Measurements from ENCODE around the gene DOCK8.

DOCK8 gene

DNA sequence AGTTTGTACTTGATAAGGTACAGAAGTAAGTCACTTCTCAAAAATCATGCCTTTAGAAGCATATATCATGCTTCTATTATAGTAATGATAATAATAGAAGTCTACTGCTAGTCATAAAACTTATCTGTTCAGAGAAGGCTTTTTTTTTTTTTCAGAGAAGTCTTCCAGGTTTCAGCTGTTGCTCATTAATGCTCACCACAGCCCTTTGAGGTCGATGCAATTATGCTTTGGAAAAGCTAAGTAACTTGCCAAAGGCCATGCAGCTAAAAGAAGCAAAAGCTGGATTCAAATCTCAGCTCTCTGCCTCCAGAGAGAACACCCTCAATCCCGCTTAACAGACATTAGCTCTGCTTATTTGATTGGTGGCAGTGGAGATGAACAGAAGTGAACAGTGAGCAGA lies 150.8 kb downstream of the DOCK8 start:
- H3K4me3 Mint-ChIP-seq = no peak overlapping the region
- DNase-seq = no peak
- no peaks in the 10 kb centered on the region for H3K4me1 Mint-ChIP-seq
- no peaks in the 10 kb centered on the region for H3K9me3 Mint-ChIP-seq
- H3K36me3 Mint-ChIP-seq = peaks cover 86% of the 10 kb centered on the region
- H3K27ac Mint-ChIP-seq = no peak overlapping the region
- no peaks in the 10 kb centered on the region for H3K27me3 Mint-ChIP-seq
- CTCF ChIA-PET = no interaction called here

DNA sequence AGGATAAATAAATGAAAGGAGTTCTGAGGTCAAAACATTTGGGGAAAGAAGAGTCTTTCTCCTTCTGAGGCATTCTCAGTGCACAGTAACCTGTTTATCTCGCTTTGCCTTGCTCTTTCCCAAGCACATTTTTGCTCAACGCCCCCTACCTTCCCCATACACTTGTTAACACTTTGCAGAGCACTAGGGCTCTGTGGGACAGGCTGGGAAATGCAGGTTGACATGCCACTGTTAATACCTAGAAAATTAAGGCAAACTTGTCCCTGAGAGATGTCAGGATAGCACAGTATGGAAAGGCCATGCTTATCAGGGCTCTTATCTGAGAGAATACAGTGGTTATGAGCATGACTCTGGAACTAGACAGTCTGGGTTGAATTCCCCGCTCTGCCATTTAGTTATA lies 152.0 kb downstream of the DOCK8 start:
- CTCF ChIA-PET = no interaction called here

DNA sequence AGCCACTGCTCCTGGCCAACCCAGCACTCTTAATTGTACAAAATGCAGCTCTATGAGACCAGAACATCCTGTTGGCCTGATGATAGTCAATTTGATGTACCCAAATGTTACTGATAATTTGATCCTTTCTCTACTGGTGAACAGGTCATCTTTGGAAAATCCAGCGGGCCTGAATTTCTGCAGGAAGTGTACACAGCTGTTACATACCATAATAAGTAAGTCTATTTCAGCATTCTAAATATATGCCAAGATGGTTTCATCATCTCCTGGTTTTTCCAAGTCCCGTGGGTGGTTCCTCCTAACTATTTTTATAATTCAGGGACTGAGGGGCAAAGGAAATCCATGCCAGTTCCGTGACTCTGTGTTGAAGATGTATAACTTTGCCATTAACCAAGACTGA lies 155.4 kb downstream of the DOCK8 start:
- Mint-ChIP-seq H3K4me3 (no peak overlapping the region), H3K9me3 (no peaks in the 10 kb centered on the region), H3K27ac (no peak overlapping the region), H3K4me1 (no peaks in the 10 kb centered on the region), H3K36me3 (peaks cover 81% of the 10 kb centered on the region), H3K27me3 (no peaks in the 10 kb centered on the region)
- DNase-seq = no peak
- CTCF ChIA-PET = no interaction called here

More for the DNA sequence above, 152.0 kb downstream of the DOCK8 start:
- peaks cover 87% of the 10 kb centered on the region for H3K36me3 Mint-ChIP-seq
- H3K4me3 Mint-ChIP-seq = no peak overlapping the region
- H3K27me3 Mint-ChIP-seq = no peaks in the 10 kb centered on the region
- H3K27ac Mint-ChIP-seq = no peak overlapping the region
- H3K4me1 Mint-ChIP-seq = no peaks in the 10 kb centered on the region
- DNase-seq = no peak
- H3K9me3 Mint-ChIP-seq = no peaks in the 10 kb centered on the region

DNA sequence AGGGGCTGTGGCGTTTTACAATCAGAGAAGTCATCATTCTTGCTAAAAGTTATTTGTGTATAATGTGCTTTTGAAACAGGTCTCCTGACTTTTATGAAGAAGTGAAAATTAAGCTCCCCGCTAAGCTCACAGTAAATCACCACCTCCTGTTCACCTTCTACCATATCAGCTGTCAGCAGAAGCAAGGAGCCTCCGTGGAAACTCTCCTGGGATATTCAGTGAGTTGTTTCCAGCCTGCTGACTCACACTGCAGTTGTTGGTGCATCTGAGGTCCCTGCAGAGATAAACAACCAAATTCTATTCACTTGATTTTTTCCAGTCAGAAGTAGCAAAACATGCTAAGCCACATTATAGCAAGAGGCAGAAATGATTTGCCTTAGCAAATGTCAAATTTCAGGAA lies 156.7 kb downstream of the DOCK8 start:
- Mint-ChIP-seq H3K36me3 (peaks cover 79% of the 10 kb centered on the region), H3K4me1 (no peaks in the 10 kb centered on the region), H3K4me3 (no peak overlapping the region), H3K9me3 (no peaks in the 10 kb centered on the region), H3K27me3 (no peaks in the 10 kb centered on the region), H3K27ac (no peak overlapping the region)
- CTCF ChIA-PET = interaction anchor here (0.7 kb wide), 1 partner anchor 386 kb away, joined by 3 read pairs; no protein-coding TSS in a partner anchor
- no peak for DNase-seq

DNA sequence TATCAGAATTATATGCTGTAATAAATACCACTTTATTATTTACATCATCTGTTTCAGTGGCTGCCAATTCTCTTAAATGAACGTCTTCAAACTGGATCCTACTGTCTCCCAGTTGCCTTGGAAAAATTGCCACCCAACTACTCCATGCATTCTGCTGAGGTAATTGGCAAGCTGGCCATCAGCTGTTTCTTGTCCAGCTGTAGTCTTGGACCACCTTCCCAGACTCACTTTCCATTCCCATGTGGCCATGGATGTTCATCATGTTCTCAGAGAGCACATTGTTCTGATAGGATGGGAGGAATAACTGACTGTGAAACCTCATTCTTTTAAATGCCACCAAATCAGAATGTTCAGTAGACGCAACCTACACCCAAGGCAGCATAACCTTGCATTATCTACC lies 157.5 kb downstream of the DOCK8 start:
- no peaks in the 10 kb centered on the region for H3K9me3 Mint-ChIP-seq
- no peak overlapping the region for H3K27ac Mint-ChIP-seq
- H3K36me3 Mint-ChIP-seq = peaks cover 80% of the 10 kb centered on the region
- CTCF ChIA-PET = no interaction called here
- H3K27me3 Mint-ChIP-seq = no peaks in the 10 kb centered on the region
- DNase-seq = no peak
- no peaks in the 10 kb centered on the region for H3K4me1 Mint-ChIP-seq
- no peak overlapping the region for H3K4me3 Mint-ChIP-seq

DNA sequence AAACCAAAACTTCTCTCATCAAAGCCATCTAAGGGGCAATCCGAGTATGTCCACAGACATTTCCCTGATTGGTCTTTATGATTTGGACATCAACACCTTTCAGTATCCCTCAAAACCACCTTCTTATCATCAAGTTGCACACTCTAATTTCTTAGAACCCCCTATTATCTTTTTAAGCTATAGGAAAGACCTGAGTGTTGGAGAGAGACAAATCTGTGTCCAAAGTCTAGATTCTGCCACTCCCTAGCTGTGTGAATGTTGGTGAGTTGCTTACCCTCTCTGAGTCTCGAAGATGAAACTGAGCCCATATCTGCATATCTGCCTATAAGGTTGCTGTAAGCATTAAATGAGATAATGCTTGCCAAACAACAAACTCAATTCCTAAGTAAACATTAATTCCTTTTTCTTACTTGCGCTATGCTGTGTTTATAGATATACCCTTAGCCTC lies 159.1 kb downstream of the DOCK8 start:
- CTCF ChIA-PET = no interaction called here
- no peak overlapping the region for H3K27ac Mint-ChIP-seq

DNA sequence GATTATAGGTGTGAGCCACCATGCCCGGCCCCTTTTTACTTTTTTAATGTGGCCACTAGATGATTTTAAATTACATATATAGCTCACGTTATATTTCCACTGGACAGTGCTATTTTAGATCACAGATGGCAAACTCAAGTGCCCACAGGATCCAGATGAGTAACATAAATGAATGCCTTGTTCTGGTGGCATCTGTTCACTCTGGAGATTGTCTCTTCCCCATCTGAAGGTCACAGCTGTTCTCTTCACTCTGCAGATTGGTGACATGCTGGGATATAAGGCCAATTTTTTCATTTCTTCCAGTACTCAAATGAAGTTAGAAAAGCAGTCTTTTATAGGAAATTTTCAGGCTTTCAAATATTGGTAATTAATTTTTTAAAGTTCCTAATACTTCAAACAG lies 160.1 kb downstream of the DOCK8 start:
- no peak for DNase-seq
- Mint-ChIP-seq H3K4me1 (peaks cover 8% of the 10 kb centered on the region), H3K4me3 (no peak overlapping the region), H3K27ac (no peak overlapping the region), H3K9me3 (no peaks in the 10 kb centered on the region), H3K36me3 (peaks cover 82% of the 10 kb centered on the region), H3K27me3 (no peaks in the 10 kb centered on the region)
- CTCF ChIA-PET = no interaction called here

More for the DNA sequence above, 159.1 kb downstream of the DOCK8 start:
- Mint-ChIP-seq H3K4me3 (no peak overlapping the region), H3K9me3 (no peaks in the 10 kb centered on the region), H3K27me3 (no peaks in the 10 kb centered on the region), H3K36me3 (peaks cover 81% of the 10 kb centered on the region), H3K4me1 (peaks cover 8% of the 10 kb centered on the region)
- no peak for DNase-seq

DNA sequence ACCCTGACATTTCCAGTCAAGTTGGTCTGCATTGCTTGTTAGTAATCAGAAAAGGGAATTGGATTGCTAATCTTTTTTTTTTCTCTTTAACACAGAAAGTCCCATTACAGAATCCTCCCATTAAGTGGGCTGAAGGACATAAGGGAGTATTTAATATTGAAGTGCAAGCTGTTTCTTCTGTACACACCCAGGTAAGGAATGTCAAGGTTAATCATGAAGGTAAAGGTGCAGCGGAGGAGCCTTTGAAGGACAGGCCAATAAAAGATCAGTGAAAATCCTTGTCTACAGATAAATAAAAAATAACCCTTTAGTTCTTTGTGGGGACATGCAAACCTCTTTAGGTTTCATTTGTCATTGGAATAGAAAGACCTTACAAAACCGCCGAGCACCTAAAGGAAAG lies 161.4 kb downstream of the DOCK8 start:
- peaks cover 73% of the 10 kb centered on the region for H3K36me3 Mint-ChIP-seq
- H3K27me3 Mint-ChIP-seq = no peaks in the 10 kb centered on the region
- no peak overlapping the region for H3K27ac Mint-ChIP-seq
- no peak for DNase-seq
- no peaks in the 10 kb centered on the region for H3K9me3 Mint-ChIP-seq
- peaks cover 8% of the 10 kb centered on the region for H3K4me1 Mint-ChIP-seq
- no peak overlapping the region for H3K4me3 Mint-ChIP-seq
- CTCF ChIA-PET = no interaction called here

DNA sequence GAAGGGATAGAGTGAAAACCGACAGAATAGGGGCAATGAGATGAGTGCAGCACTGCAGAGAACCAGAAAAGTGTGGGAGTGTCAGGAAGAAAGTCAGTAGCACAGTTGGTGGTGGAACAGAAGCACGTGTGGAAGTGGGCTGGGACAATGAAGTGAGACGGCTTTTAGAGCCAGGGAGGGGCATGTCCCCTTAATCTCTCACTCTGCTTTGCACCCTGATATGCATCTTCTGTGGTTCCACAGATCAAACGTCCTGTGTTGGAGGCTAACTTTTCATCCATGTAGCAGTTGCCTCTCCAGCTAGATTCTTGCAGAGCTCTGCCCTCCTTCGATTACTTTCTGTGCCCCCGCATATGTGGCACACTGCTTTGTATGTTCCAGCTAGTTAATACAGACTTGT lies 163.6 kb downstream of the DOCK8 start:
- Mint-ChIP-seq H3K4me1 (peaks cover 8% of the 10 kb centered on the region), H3K4me3 (no peak overlapping the region), H3K27me3 (no peaks in the 10 kb centered on the region), H3K36me3 (peaks cover 68% of the 10 kb centered on the region), H3K9me3 (no peaks in the 10 kb centered on the region), H3K27ac (peak overlapping the region; percentile 19)
- CTCF ChIA-PET = no interaction called here
- no peak for DNase-seq

DNA sequence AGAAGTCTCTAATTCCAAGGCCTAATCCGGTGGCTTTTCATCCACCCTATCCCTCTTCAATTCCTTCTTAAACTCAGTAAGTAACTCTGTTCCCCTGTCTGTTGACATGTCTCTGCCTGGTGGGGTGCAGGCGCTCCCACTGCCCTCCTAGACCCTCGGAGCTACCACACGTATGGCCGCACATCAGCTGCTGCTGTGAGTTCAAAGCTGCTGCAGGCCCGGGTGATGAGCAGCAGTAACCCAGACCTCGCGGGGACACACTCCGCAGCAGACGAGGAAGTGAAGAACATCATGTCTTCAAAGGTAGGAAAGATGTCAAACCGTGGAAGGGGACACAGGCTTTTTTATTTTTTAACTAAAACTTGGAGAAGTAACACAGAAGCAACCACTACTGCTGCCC lies 167.7 kb downstream of the DOCK8 start:
- Mint-ChIP-seq H3K9me3 (no peaks in the 10 kb centered on the region), H3K36me3 (peaks cover 60% of the 10 kb centered on the region), H3K4me3 (no peak overlapping the region), H3K4me1 (peaks cover 8% of the 10 kb centered on the region), H3K27me3 (no peaks in the 10 kb centered on the region), H3K27ac (no peak overlapping the region)
- CTCF ChIA-PET = no interaction called here
- no peak for DNase-seq

DNA sequence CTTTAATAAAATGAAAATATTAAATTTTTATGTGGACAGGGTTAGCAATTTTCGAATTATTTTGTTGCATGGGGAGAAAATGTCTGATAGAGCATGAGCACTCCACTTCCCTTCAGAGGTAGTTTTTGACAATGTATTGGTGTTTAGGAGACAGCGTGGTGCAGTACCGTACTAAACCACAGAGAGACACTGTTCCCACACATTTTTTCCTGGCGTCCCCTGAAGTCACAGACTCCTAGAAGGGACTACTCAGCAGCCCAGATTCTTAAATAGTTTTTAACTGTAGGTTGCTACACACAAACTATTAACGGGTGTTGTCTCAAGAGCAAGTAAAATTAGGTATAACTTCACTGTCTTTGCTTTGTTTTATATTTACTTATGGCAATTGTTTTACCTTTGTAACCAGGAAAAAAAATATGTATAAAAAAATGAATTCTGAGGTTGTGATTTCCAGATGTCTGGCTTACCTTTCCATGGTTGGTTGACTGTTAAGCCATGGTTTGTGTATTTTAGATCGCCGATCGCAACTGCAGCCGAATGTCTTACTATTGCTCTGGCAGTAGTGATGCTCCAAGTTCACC lies 171.2 kb downstream of the DOCK8 start:
- CTCF ChIA-PET = interaction anchor here (2.1 kb wide), 1 partner anchor 18 kb away, joined by 5 read pairs; no protein-coding TSS in a partner anchor
- H3K27me3 Mint-ChIP-seq = no peaks in the 10 kb centered on the region
- no peaks in the 10 kb centered on the region for H3K4me1 Mint-ChIP-seq
- peaks cover 65% of the 10 kb centered on the region for H3K36me3 Mint-ChIP-seq
- H3K9me3 Mint-ChIP-seq = no peaks in the 10 kb centered on the region
- DNase-seq = peak; percentile 31
- no peak overlapping the region for H3K27ac Mint-ChIP-seq
- no peak overlapping the region for H3K4me3 Mint-ChIP-seq

DNA sequence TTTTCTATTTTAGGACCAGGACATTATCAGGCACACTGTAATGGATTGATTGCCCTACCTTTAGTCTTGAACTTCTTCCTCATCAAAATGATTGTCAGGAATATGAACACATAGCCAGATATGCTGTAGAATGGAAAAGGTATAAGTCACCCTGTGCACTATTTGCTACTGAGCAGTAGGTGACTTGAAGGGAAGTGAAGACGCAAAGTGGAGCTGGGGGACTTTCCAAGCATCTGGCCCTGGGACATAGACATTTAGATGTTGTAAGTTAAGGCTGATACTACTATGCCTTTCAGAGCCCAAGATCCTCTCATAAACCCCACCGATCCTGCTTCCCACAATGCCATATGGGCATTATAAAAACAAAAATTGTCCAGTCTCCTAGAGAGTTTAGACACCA lies 174.5 kb downstream of the DOCK8 start:
- Mint-ChIP-seq H3K36me3 (peaks cover 73% of the 10 kb centered on the region), H3K27me3 (no peaks in the 10 kb centered on the region), H3K4me1 (no peaks in the 10 kb centered on the region), H3K4me3 (no peak overlapping the region), H3K27ac (peak overlapping the region; percentile 52), H3K9me3 (no peaks in the 10 kb centered on the region)
- DNase-seq = no peak
- CTCF ChIA-PET = no interaction called here

DNA sequence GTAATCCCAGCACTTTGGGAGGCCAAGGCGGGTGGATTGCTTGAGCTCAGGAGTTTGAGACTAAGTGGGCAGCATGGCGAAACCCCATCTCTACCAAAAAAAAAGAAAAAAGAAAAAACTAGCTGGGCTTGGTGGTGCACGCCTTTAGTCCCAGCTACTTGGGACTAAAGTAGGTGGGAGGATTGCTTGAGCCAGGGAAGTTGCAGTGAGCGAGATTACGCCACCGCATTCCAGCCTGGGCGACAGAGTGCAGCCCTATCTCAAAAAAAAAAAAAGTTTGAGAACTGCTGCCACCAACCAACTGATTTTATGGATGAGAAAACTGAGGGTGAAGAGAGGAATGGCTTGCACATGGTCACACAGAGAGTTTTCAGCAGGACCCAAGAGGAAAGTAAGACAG lies 175.1 kb downstream of the DOCK8 start:
- no peak overlapping the region for H3K4me3 Mint-ChIP-seq
- H3K4me1 Mint-ChIP-seq = no peaks in the 10 kb centered on the region
- peaks cover 74% of the 10 kb centered on the region for H3K36me3 Mint-ChIP-seq
- H3K27me3 Mint-ChIP-seq = no peaks in the 10 kb centered on the region
- CTCF ChIA-PET = no interaction called here
- H3K27ac Mint-ChIP-seq = no peak overlapping the region
- no peak for DNase-seq
- H3K9me3 Mint-ChIP-seq = no peaks in the 10 kb centered on the region

DNA sequence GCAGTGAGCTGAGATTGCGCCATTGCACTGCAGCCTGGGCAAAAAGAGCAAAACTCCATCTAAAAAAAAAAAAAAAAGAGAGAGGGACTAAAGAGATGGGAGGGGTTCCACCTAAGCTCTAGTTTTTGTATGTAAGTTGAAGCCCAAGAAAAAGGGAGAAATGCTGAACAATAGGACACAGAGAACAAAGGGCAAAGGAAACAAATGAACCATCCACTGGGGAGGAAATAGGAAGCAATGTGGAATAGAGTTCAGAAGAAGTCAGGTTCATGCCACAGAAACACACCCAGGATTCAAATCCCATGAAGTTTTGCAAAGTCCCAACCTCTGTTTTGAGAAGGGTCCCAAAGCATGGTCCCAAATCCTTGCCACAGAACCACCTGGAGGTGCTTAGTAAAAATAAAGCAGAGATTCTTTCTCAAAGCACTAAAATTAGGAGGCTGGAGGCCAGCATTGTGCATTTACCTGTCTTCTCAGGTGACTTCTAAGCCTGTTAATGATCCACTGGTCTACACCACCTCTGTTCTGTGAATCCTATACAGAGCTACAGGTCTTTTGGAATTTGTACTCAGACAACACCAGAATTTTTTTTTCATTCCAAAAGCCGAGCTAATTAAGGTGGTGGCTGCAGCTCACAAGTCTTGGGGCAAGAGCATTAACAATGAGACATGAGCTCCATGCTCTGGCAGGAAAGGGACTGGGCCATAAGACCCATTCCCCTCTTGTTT lies 177.6 kb downstream of the DOCK8 start:
- H3K27me3 Mint-ChIP-seq = no peaks in the 10 kb centered on the region
- H3K27ac Mint-ChIP-seq = no peak overlapping the region

DNA sequence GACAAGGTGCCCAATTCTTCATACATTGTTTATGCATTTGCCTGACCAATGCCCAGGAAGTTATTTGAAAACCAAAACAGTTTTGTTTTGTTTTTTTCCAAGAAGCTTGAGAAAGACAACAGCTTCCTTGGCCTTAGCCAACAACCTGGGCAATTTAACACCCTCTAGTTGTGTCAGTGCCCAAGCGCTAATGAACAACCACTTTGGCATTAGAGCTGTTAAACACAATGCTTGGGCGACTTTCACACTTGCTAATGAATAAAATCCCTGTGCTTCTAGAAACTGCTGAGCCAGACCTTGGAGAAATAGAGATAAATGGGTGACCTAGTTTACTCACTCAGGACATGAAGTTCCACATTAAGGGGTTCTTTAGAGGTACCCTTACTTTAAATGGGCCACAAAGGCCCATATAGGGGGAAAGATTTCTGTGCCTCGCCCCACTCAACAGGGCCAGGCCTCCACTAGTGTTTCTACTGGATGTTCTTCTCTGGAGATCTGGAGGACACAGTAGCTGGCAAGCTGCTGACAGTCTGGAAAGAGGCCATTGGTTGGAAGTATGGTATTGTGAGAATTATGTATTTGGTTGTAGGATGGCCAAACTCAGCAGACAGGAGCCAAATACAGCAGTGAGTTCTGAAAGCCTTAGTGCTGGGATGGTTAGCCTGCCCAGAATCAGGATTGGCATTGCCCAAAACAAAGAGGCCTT lies 179.8 kb downstream of the DOCK8 start:
- CTCF ChIA-PET = interaction anchor here (1.1 kb wide), 1 partner anchor 412 kb away, joined by 3 read pairs; no protein-coding TSS in a partner anchor
- H3K9me3 Mint-ChIP-seq = no peaks in the 10 kb centered on the region
- H3K27me3 Mint-ChIP-seq = no peaks in the 10 kb centered on the region
- peaks cover 66% of the 10 kb centered on the region for H3K36me3 Mint-ChIP-seq
- H3K4me1 Mint-ChIP-seq = no peaks in the 10 kb centered on the region
- DNase-seq = no peak
- H3K4me3 Mint-ChIP-seq = no peak overlapping the region
- H3K27ac Mint-ChIP-seq = peak overlapping the region; percentile 61

More for the DNA sequence above, 177.6 kb downstream of the DOCK8 start:
- Mint-ChIP-seq H3K4me1 (no peaks in the 10 kb centered on the region), H3K4me3 (no peak overlapping the region), H3K9me3 (no peaks in the 10 kb centered on the region), H3K36me3 (peaks cover 71% of the 10 kb centered on the region)
- CTCF ChIA-PET = no interaction called here
- DNase-seq = no peak

All from activated naive CD4-positive, alpha-beta T cell treated with anti-CD3 and anti-CD28 coated beads, Interleukin-2, amount 10 ng/mL, durations not matched to agents 7 days and 5 days (primary cell).